Superior temporal gyrus (tissue), 1 donor: ENCODE measurements around the gene CCDC83.
"Not testable (repeated sequence)": the region's sequence is repeated elsewhere in the genome, so short reads cannot be mapped to it uniquely, and the experiment has no call there.

Source experiments
- DNase-seq: peaks from one replicate; pipeline ENCODE4 v3.0.0-alpha.2; 2016; ENCODE audit errors: extremely low spot score

CCDC83 gene

DNA sequence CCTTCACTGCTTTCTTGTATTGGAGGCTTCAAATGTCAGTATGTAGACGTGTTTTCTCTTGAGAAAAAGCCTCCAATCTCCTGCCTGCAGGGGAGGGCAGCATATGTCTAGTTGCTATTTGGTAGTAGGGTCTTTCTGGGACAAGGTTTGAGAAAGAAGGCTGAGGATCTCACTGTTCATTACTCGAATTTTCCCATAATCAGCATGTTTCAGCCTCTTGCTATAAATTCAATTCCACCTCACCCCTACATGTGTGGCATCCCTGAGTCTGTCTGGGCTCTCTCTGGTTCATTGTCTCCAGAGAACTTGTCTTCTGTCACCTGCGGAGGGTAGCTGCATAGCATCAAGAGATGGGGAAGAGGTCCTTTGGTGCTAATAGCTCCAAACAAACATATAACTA is 19.5 kb upstream of the CCDC83 start:
- DNase-seq = no peak

DNA sequence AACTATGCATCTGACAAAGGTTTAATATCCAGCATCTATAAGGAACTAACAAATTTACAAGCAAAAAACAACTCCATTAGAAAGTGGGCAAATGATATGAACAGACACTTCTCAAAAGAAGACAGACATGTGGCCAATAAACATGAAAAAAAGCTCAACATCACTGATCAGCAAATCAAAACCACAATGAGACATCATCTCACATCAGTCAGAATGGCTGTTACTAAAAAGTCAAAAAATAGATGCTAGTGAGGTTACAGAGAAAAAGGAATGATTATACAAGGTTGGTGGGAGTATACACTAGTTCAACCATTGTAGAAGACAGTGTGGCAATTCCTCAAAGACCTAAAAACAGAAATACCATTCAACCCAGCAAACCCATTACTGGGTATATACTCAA is 14.3 kb upstream of the CCDC83 start:
- DNase-seq = not testable (repeated sequence)

DNA sequence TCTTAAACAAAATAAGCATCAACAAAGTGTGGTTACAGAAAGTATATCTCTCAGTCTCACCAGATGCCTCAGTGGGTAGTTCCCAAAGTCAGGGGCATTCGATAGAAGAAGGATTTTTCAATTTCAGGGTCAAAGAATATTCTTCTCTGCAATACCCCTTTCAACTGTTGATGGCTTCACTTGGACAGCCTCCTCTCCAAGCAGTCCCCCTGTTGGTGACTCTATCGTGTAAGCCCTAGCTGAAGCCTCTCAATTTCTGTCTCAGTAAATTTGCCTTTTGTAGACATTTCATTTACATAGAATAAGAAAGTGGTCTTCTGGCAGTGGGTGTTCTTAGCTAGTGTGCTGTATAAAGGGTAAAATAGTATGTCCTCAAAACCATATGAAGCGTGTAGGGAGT is 11.3 kb upstream of the CCDC83 start:
- no peak for DNase-seq

DNA sequence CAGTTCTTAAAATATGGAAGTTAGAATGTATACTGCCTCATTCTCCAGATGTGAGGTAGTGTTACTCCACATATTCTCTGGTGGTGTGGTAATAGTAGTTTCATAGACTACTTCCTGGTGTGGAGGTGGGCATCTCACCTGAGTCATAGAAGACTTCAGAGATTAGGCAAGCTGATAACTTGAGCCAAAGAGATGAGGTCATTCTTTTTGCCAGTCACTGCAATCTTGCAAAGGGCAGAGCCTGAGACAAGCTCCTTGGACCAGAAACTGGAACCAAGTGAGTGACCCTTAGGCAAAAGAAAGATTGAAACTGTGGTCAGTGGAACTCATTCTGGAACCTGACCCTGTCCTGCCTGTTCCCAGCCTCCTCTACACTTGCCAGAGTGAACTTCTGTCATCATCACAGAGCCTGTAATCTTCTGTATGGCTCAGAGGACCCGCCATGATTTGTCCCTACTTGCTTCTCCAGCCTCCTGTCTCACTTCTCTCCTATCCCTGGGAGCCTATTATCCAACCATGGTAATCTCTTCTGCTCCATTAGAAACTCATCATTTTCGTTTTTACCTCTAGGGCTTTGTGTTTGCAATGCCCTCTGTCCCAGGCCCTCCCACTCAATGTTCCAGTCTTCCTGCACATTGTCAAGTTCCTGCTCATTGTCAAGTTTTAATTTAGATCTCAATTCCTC is 10.6 kb upstream of the CCDC83 start:
- no peak for DNase-seq

DNA sequence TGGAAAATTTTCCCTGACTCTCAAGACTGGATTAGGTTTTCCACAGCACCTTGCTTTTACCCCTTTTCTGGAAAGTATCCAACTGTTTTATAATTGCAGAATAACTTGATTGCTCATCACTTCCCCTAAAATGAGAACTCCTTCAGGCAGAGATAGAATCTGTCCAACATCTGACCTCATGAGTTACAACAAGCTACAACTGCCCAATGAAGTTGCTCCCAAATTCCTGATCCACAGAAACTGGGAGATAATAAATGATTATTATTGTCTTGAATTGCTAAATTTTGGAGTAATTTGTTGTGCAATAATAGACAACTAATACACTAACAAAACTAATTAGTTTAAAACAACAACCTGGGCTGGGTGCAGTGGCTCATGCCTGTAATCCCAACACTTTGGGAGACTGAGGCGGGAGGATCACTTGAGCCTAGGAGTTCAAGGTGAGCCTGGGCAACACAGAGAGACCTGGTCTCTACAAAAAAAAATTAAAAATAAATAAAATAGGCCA is 10.0 kb upstream of the CCDC83 start:
- no peak for DNase-seq

DNA sequence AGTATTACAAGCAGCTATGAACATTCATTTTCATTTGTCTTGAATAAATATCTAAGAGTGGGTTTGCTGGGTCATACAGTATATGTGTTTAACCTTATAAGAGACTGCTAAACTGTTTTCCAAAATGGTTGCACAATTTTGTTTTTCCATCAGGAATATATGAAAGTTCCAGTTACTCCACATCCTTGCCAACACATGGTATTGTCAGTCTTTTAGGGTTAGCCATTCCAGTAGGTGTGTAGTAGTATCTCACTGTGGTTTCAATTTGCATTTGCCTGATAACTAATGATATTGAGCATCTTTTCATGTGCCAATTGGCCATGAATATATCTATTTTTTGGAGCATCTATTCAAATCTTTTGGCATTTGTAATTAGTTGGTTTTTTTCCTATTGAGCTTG is 7.7 kb upstream of the CCDC83 start:
- DNase-seq = no peak

DNA sequence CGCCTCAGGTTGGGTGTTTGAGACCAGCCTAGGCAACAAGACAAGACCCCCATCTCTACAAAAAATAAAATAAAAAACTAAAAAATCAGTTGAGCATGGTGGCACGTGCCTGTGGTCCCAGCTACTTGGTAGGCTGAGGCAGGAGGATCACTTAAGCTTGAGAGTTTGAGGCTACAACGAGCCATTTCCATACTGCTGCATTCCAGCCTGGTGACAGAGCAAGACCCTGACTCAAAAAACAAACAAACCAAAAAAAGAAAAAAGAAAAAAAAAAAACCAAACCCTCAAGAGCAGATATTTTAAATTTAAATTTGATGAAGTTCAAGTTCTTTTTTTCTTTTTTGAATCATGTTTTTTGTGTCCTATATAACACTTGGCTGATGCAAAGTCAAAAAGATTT is 7.2 kb upstream of the CCDC83 start:
- no peak for DNase-seq

DNA sequence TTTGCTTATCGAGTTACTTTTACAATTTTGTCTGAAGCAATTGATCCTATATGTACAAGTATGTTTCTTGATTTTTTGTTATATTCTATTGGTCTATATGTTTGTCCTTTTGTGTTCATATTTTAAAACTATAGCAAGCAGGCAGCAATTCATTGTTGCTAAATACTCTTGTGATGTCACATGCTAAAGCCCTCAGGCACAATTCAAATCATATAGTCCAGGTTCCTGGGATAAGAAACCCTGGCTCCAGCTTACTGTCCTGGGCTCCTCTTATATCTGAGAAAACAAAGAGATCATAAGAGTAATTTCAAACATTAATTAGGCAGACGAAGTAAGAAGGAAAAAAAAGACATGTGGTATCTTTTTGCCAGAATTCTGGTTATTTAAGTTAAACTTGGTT is 6.6 kb upstream of the CCDC83 start:
- no peak for DNase-seq

DNA sequence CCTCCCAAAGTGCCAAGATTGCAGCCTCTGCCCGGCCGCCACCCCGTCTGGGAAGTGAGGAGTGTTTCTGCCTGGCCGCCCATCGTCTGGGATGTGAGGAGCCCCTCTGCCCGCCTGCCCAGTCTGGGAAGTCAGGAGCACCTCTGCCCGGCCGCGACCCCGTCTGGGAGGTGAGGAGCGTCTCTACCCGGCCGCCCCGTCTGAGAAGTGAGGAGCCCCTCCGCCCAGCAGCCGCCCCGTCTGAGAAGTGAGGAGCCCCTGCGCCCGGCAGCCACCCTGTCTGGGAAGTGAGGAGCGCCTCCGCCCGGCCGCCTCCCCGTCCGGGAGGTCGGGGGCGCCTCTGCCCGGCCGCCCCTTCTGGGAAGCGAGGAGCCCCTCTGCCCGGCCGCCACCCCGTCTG is 2.4 kb upstream of the CCDC83 start:
- not testable (repeated sequence) for DNase-seq

DNA sequence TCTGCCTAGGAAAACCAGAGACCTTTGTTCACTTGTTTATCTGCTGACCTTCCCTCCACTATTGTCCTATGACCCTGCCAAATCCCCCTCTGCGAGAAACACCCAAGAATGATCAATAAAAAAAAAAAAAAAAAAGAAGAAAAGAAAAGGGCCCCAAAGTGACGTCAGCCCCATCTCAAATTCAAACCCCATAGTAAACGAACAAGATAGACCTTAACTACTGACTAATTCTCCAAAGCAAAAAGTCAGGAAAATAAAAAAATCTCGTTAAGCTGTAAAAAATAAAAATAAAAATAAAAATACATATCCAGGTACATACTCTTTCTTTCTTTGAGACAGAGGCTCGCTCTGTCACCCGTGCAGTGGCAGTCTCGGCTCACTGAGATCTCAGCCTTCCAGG is 1.6 kb upstream of the CCDC83 start:
- not testable (repeated sequence) for DNase-seq

DNA sequence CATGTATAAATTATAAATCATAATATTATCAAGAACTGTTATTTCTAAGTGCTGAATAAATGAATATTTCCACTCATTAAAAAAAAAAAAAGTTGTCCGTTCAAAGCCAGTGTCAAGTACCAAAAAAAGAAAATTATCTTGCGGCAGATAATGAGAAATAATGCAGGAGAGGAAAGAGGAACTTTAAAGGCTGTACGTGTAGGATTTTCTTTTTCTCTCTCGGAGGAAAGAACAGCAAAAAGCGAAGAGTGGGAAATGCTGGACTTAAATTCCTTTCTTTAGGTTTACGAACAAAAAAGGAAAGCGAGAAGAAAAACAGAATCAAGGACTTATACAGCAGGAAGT is 999 bp upstream of the CCDC83 start:
- DNase-seq = no peak

DNA sequence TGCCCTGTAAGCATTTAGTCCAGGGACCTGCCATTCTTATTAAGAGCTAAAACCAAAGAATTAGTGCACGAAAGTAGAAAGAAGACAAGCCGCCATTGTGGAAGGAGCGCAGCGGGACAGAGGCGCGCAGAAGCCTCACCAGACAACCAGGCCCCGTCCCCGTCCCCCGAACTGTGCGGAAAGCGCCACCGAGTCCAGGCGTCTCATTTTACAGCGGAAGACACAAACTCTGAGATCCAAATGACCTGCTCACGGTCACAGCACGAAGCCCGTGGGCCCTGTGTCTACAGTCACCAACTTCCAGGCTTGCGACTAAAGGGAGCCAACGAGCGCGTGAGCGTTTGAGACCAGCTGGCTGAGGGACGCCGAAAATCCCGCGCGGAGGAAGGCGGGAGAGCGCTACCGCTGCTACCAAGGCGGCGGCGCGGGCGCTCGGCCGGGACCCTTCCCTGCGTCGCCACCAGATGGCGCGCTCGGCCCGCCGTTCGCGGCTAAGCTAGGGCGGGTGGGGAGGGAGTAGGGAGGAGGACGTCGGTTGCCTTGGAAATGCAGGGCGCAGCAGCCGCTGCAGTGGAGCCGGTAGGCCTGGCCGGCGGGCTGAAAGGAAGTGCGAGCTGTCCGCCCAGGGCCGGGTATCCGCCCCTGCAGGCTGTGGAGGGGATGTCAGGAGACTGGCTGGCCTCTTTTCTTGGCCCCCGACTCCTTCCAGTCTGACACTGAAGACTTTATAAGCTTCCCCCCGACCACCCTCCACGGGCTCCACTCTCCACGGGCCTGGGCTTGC is 434 bp upstream of the CCDC83 start:
- DNase-seq = peak; percentile 86

DNA sequence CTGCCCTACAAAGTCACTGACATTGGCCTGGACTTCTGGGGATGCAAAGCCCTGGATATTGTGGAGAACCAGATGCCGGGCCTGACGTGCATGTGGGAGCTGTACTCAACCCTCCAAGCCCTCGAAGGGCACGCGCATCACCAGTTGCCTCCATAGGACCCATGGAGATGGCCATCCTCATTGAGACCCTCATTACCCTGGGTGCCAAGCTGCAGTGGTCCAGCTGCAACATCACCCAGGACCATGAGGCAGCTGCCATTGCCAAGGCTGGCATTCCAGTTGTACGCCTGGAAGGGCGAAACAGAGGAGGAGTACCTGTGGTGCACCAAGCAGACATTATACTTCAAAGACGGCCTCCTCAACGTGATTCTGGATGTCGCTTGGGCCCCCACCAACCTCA is 1.9 kb downstream of the CCDC83 start:
- no peak for DNase-seq

DNA sequence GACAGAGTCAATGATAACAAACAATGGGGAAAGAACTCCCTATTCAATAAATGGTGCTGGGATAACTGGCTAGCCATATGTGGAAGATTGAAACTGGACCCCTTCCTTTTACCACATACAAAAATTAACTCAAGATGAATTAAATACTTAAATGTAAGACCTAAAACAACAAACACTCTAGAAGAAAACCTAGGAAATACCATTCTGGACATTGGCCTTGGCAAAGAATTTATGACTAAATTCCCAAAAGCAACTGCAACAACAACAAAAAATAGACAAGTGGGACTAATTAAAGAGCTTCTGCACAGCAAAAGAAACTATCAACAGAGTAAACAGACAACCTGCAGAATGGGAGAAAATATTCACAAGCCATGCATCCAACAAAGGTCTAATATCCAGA is 4.4 kb downstream of the CCDC83 start:
- not testable (repeated sequence) for DNase-seq

DNA sequence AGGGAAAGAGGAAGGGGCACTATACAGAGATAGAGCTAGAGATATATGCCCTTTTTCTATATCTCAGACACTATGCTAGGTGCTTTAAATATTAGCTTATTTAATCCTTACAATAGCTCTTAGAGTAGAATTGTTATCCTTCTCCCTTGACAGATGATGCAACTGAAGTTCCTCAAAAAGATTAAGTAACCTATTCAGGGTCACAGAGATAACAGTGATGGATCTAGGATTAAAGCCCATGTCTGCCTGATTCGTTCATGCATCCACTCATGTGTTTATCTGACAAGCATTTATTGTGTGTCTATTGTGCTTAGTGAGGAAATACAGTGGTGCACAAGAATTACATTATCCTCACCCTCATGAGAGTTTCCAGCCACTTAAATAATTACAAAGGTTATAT is 8.7 kb downstream of the CCDC83 start:
- no peak for DNase-seq

DNA sequence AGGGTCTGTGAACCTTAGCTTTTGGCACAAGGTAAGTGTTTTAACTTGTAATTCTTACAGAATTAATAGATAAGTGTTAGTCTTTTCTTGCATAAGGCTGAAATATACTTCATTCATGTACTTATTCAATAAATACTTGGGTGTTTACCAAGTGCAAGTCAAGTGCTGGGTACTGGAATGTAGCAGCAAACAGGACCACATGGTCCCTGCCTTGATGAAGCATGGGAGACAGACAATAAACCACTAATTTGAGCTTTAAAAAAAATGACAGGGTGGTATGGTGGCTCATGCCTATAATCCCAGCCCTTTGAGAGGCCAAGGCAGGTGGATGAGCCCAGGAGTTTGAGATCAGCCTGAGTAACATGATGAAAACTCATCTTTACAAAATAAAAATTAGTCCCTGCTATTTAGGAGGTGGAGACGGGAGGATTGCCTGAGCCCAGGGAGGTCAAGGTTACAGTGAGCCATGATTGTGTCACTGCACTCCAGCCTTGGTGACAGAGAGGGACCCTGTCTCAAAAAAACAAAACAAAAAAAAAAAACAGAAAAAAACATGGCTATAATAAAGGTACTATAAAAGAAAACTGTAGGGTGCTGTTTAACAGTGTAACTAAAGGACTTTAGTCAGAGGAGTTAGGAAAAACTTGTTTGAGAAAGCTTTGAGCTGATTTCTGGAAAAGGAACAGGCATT is 11.1 kb downstream of the CCDC83 start:
- no peak for DNase-seq

DNA sequence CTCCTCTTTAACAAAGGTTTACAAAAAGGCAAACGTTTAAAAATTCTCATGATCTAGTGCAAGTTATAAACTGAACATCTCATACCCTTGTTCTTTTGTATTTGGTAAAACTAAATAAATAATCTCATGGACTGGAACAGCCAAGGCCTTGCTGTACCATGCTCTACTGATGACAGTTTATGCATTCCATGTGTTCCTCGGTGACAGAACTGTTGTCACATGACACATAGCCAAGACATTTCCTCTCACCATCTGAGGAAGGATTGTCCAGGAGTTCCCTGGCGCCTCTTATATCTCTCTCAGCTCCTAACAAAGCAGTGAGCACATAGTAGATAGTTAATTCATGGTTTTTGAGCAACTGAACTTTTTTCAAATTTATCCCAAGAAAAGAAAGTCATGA is 12.6 kb downstream of the CCDC83 start:
- no peak for DNase-seq

DNA sequence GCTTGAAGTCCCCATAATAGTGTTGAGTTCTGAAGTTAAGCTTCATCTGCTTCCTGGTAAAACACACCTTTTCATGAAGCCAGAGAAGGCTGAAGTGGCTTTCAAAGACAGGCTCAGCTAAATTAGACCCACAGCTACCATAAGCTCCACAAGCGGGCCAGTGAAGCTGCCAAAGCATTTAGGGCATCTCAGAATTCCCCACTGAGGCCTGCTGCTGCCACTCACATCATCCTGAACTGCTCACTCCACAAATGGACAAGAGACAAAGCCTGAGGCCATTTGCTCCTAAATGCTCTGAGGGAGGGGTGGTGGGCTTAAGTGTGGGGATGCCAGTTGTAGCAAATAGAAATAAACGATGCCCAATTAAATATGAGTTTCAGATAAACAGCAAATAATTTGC is 14.6 kb downstream of the CCDC83 start:
- DNase-seq = no peak

DNA sequence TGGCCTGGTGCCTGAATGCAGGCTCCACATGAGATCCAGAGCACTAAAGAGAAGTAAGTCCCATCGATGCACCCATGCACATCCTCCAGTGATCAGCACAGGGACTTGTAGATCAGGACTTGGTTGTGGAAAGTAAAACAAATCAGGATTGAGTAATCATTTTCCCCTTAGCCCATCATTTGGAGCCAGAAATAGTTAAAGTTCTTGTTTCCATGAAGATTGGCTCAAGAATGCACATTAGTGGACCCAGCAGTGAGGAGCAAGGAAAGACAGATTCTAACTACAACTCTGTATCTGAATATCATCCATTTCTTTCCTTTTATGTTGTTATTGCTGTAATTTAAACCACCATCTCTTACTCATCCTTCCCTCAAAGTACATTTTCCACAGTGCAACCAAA is 19.1 kb downstream of the CCDC83 start:
- DNase-seq = no peak

DNA sequence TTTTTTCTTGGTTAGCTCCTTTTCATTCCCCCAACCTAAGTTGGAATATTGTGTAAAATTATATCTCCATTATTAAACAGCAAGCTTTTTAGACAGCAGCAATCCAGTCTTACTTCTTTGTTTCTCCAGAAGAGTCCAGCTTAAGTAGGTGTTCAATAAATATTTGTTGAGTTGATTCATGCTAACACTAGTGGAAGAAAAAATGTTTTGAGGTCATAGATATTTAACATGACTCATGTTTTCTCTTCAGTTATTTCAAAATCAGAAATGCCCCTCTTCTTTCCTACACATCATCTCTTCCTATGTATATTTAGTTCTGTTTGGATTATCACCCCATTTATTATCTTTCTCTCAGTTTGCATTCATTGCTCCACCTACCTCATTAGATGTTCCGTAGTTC is 20.3 kb downstream of the CCDC83 start:
- DNase-seq = no peak

DNA sequence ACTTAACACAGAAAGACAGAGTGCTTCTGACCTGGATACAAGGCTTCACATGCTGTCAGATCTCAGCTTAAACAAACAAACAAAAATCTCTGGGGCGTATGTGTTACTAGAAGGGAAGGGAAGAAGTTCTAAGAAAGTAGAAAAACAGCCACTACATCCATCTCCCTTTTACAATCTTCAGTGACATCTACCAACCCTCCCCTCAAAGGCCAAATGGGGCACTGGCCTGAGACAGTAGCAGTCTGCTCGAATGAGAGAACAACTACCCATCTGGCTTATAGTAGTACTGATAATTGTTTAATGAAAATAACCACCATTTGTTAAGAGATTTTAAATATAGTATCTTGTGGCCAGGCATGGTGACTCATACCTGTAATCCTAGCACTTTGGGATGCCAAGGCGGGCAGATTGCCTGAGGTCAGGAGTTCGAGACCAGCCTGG is 29.4 kb downstream of the CCDC83 start:
- no peak for DNase-seq

DNA sequence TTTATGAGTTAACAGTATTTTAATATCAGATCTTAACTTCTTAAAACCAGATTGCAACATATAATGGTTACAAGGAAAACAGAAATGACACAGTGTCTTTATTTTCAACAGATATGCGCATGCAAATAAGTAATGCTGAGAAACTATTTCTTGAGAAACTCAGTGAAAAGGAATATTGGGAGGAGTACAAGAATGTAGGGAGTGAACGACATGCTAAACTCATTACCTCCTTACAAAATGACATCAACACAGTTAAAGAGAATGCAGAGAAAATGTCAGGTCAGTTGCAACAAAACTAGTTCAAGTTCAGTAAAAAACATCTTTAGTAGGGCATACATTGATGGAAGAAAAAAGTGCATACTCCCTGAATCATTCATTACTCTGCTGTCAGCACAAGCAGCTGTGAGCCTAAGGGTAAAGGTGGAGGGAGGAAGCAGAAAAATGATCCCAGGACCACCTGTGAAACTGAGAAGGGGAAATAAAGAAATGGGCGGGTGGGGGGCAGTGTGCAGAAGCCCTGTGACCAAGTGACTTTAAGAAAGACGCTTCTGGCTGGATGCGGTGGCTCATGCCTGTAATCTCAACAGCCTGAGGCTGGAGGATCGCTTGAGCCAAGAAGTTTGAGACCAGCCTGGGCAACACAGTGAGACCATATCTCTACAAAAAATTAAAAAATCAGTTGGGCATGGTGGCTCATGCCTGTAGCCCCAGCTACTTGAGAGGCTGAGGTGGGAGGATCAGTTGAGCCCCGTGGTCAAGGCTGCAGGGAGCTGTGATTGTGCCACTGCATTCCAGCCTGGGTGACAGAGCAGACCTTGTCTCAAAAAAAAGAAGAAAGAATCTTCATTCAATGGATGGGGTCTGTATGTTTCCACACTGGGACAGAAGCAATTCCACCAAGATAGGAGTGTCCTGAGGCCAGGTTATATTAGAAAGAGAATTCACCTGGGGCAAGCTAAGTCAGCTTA is 31.2 kb downstream of the CCDC83 start:
- no peak for DNase-seq
